Breast epithelium (tissue), 3 donors: ENCODE data around the gene BBS7.

ENCODE experiments used
- POLR2A ChIP-seq: fragments of 450-650 bp; IDR thresholded peaks from one replicate; pipeline ENCODE4 v1.6.1; 2016; ENCODE audit warnings: antibody characterized with exemption, mild to moderate bottlenecking, moderate library complexity
- POLR2AphosphoS5 ChIP-seq, 3 donors: sonication (generic); formaldehyde crosslinking; IDR thresholded peaks; one replicate each; pipeline ENCODE4 v1.6.1; 2017; ENCODE audit warnings: antibody characterized with exemption in 3 of 3
- TF ChIP-seq, protein P1 (sequence below), 3 donors: fragments of 450-650 bp; IDR thresholded peaks; one replicate each; pipeline ENCODE4 v1.5.1; 2016 to 2017; ENCODE audit warnings: antibody characterized with exemption in 3 of 3, mild to moderate bottlenecking in 3 of 3, moderate library complexity in 3 of 3

GRCh38 chr4:121777625-121778024 lies 92.6 kb downstream of the BBS7 start:
- TF ChIP-seq, protein P1, sequence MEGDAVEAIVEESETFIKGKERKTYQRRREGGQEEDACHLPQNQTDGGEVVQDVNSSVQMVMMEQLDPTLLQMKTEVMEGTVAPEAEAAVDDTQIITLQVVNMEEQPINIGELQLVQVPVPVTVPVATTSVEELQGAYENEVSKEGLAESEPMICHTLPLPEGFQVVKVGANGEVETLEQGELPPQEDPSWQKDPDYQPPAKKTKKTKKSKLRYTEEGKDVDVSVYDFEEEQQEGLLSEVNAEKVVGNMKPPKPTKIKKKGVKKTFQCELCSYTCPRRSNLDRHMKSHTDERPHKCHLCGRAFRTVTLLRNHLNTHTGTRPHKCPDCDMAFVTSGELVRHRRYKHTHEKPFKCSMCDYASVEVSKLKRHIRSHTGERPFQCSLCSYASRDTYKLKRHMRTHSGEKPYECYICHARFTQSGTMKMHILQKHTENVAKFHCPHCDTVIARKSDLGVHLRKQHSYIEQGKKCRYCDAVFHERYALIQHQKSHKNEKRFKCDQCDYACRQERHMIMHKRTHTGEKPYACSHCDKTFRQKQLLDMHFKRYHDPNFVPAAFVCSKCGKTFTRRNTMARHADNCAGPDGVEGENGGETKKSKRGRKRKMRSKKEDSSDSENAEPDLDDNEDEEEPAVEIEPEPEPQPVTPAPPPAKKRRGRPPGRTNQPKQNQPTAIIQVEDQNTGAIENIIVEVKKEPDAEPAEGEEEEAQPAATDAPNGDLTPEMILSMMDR (IDR thresholded peaks at IDR 0.05) = no peak
- TF ChIP-seq POLR2A (no peak), POLR2AphosphoS5 (IDR thresholded peaks at IDR 0.05) (no peak)
